AG09309 (cell line): ENCODE data around the gene MELTF.

Experiments used
- DNase-seq: peaks from one replicate; pipeline ENCODE4 v3.0.0-alpha.2; 2010; ENCODE audit warnings: low read depth
- H3K4me3 ChIP-seq: 2 replicates; pipeline ENCODE4 v1.5.1; 2011; ENCODE audit warnings: mild to moderate bottlenecking, low read depth, low read length, moderate library complexity; ENCODE audit not compliant: control insufficient read depth
- CTCF ChIP-seq: IDR thresholded peaks from 2 replicates; pipeline ENCODE4 v1.5.1; 2011; ENCODE audit warnings: mild to moderate bottlenecking, low read depth, low read length, inconsistent platforms; ENCODE audit not compliant: insufficient read depth, control insufficient read depth; ENCODE audit errors: missing control alignments

The MELTF gene

DNA sequence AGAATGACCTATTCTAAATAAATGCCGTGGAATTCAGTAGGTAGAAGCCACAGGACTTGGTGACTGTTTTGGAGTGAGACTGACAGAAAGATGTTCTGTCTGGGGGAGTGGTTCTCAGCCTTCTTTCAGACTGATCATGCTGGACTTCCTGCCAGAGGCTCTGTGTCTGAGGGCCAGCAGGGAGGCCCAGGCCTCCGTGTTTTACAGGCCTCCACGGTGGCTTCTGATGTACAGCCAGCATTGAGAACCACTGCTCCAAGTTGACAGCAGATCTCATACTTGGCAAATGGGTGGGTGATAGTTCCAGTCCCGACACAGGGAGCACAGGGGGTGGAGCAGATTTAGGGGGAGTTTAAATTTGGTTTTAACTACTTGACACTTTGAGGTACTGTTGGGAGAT lies 54.3 kb downstream of the MELTF start:
- no peak overlapping the region for H3K4me3 ChIP-seq
- DNase-seq: no peak
- TF ChIP-seq CTCF: no peak

GRCh38 chr3:196974661-196975060 lies 55.0 kb downstream of the MELTF start:
- no peak overlapping the region for H3K4me3 ChIP-seq
- DNase-seq: no peak
- no peak for TF ChIP-seq CTCF

- no peak overlapping the region for H3K4me3 ChIP-seq
- TF ChIP-seq CTCF: peak; percentile 1
- no peak for DNase-seq
Observed at GRCh38 chr3:196971094-196971698, 58.4 kb downstream of the MELTF start.

- no peak overlapping the region for H3K4me3 ChIP-seq
- no peak for DNase-seq
- peak; percentile 1 for TF ChIP-seq CTCF
Observed at GRCh38 chr3:196970547-196971093, 59.0 kb downstream of the MELTF start.

- H3K4me3 ChIP-seq: peak overlapping the region; percentile 79
- TF ChIP-seq CTCF: peak; percentile 46
- DNase-seq: no peak
Observed at GRCh38 chr3:196969660-196970546, 59.7 kb downstream of the MELTF start.

GRCh38 chr3:196969134-196969659 lies 60.4 kb downstream of the MELTF start:
- TF ChIP-seq CTCF: no peak
- DNase-seq: no peak
- peak overlapping the region; percentile 79 for H3K4me3 ChIP-seq
